Endothelial cell of umbilical vein (primary cell): Measurements from ENCODE around the gene GNAS-AS1. TPM values are rescaled to one million over a fixed set of nuclear protein-coding genes. Genes with fewer than 3 reads are reported as not detected.

ENCODE experiments used
- BruUV-seq: library from RNA; stranded (reverse); fragments of 400-500 nt; replicated peaks from 2 replicates; lab custom pipeline; 2021; lab: Mats Ljungman, UMichigan
- CTCF ChIA-PET: fragments of 300-600, 350-600 bp; sonication (Branson Sonifier 250); formaldehyde crosslinking; loops from one replicate; lab custom pipeline; 2021; ENCODE audit warnings: antibody characterized with exemption, inconsistent platforms; lab: Charles Lee
- POLR2A ChIA-PET: fragments of 300-600, 350-600 bp; sonication (Branson Sonifier 250); formaldehyde crosslinking; loops from one replicate; lab custom pipeline; 2021; ENCODE audit warnings: antibody characterized with exemption, inconsistent platforms; lab: Charles Lee
- DNase-seq: peaks from one replicate; pipeline ENCODE4 v3.0.0-alpha.2; 2011; ENCODE audit warnings: low read depth, low spot score
- FAIRE-seq: peaks from 2 replicates; lab custom pipeline; 2011; peaks lifted over from hg19 to GRCh38; lab: Jason Lieb, UNC
- H2AFZ ChIP-seq: 2 replicates; pipeline ENCODE4 v1.6.0; 2012; ENCODE audit warnings: low read depth, low read length, control low read depth, inconsistent platforms
- H3K27ac ChIP-seq: 2 replicates; pipeline ENCODE4 v1.5.1; 2011; ENCODE audit warnings: low read depth, mild to moderate bottlenecking, control low read depth, low read length, moderate library complexity; ENCODE audit not compliant: insufficient read depth
- H3K27me3 ChIP-seq, 2 experiments: 2 replicates each; pipeline versions ENCODE4 v1.6.0 to v1.6.1; 2011; ENCODE audit warnings: low read length in 2 of 2, mixed read lengths in 1 of 2; ENCODE audit not compliant: control insufficient read depth in 2 of 2, insufficient read depth in 2 of 2
- H3K36me3 ChIP-seq, 2 experiments: 2 replicates in 1 of 2; 3 replicates in 1 of 2; pipeline ENCODE4 v1.5.1; 2011; ENCODE audit warnings: low read length in 2 of 2, mild to moderate bottlenecking in 1 of 2, moderate library complexity in 1 of 2; ENCODE audit not compliant: control insufficient read depth in 2 of 2, insufficient read depth in 2 of 2; ENCODE audit errors: extremely low read depth in 1 of 2
- H3K4me1 ChIP-seq: 3 replicates; pipeline ENCODE4 v1.5.1; 2011; ENCODE audit warnings: mild to moderate bottlenecking, low read length; ENCODE audit not compliant: control insufficient read depth, insufficient read depth; ENCODE audit errors: extremely low read depth
- H3K4me2 ChIP-seq: 2 replicates; pipeline ENCODE4 v1.6.1; 2011; ENCODE audit warnings: low read length, control low read depth, mixed read lengths; ENCODE audit not compliant: insufficient read depth
- H3K4me3 ChIP-seq, 3 experiments: fragments of 200-600 bp in 1 of 3; sonication (generic), shearing (Covaris generic) in 1 of 3; replicated peaks in 1 of 3; 2 replicates each; pipeline ENCODE4 v1.5.1; 2011 to 2016; ENCODE audit warnings: control low read depth in 3 of 3, low read length in 3 of 3, mild to moderate bottlenecking in 2 of 3, inconsistent platforms in 1 of 3, low read depth in 1 of 3, moderate library complexity in 1 of 3; ENCODE audit not compliant: insufficient read depth in 1 of 3
- H3K79me2 ChIP-seq: 2 replicates; pipeline ENCODE4 v1.6.0; 2012; ENCODE audit warnings: low read length, inconsistent platforms; ENCODE audit not compliant: control insufficient read depth, insufficient read depth
- H3K9ac ChIP-seq: replicated peaks from 2 replicates; pipeline ENCODE3; 2011; ENCODE audit warnings: low read length, control low read depth; ENCODE audit not compliant: insufficient read depth; ENCODE audit errors: extremely low read depth
- H3K9me1 ChIP-seq: replicated peaks from 3 replicates; pipeline ENCODE4 v1.6.0; 2011; ENCODE audit warnings: mild to moderate bottlenecking, low read length; ENCODE audit not compliant: control insufficient read depth, insufficient read depth; ENCODE audit errors: extremely low read depth
- H3K9me3 ChIP-seq: replicated peaks from 2 replicates; pipeline ENCODE4 v1.5.1; 2012; ENCODE audit warnings: low read length, inconsistent platforms; ENCODE audit not compliant: control insufficient read depth, insufficient read depth
- H4K20me1 ChIP-seq: replicated peaks from 2 replicates; pipeline ENCODE3; 2011; ENCODE audit warnings: mild to moderate bottlenecking, low read length; ENCODE audit not compliant: control insufficient read depth, insufficient read depth; ENCODE audit errors: extremely low read depth
- CTCF ChIP-seq, 2 donors: IDR thresholded peaks; 1 replicate in 1 of 2; 2 replicates in 1 of 2; pipeline ENCODE4 v1.5.1; 2011; ENCODE audit warnings: low read length in 2 of 2, mild to moderate bottlenecking in 2 of 2, moderate library complexity in 2 of 2, control low read depth in 1 of 2, inconsistent platforms in 1 of 2, low read depth in 1 of 2; ENCODE audit not compliant: insufficient read depth in 1 of 2; ENCODE audit errors: extremely low read depth in 1 of 2
- EZH2 ChIP-seq: IDR thresholded peaks from 2 replicates; pipeline ENCODE4 v1.6.1; 2012; ENCODE audit warnings: borderline replicate concordance, low read depth, mild to moderate bottlenecking, moderate library complexity, low read length, inconsistent platforms; ENCODE audit not compliant: severe bottlenecking
- FOS ChIP-seq: IDR thresholded peaks from 2 replicates; pipeline ENCODE4 v1.6.1; 2011; ENCODE audit warnings: mild to moderate bottlenecking, low read length, moderate library complexity, borderline replicate concordance; ENCODE audit not compliant: insufficient read depth
- GATA2 ChIP-seq: IDR thresholded peaks from 2 replicates; pipeline ENCODE4 v1.7.0; 2011; ENCODE audit warnings: low read depth, mild to moderate bottlenecking, moderate library complexity, mixed read lengths, low read length; ENCODE audit not compliant: insufficient read length, insufficient read depth
- JUN ChIP-seq: IDR thresholded peaks from 2 replicates; pipeline ENCODE4 v1.6.1; 2011; ENCODE audit warnings: borderline replicate concordance, low read depth; ENCODE audit not compliant: insufficient read length, insufficient read depth
- MYC ChIP-seq: IDR thresholded peaks from one replicate; pipeline ENCODE4 v1.6.1; 2011; ENCODE audit warnings: mild to moderate bottlenecking, low read depth, low read length
- POLR2A ChIP-seq: IDR thresholded peaks from 2 replicates; pipeline ENCODE4 v1.6.1; 2012; ENCODE audit warnings: low read depth, mild to moderate bottlenecking, control low read depth, low read length
- POLR2AphosphoS5 ChIP-seq: IDR thresholded peaks from 2 replicates; pipeline ENCODE4 v1.6.1; 2012; ENCODE audit warnings: low read depth, mild to moderate bottlenecking, control low read depth, low read length, moderate library complexity; ENCODE audit not compliant: insufficient read depth
- dilution Hi-C: fragments of 300-500 bp; cut with MboI; formaldehyde crosslinking; loops from one replicate; pipeline ENCODE4 v1.15.0; 2019; ENCODE audit warnings: low sequenced_read_pairs; ENCODE audit not compliant: extremely low pct_ligation_motif_present
- intact Hi-C: fragments of 100-400 bp; cut with micrococcal nuclease; formaldehyde crosslinking; loops from one replicate; pipeline ENCODE4 v1.10.0; 2022
- polyA plus RNA-seq, 4 experiments: library from polyadenylated mRNA; depleted of rRNA in 3 of 4; stranded (reverse) in 3 of 4; unstranded in 1 of 4; fragments of >200 nt; gene quantifications; 2 replicates each; pipeline versions ENCODE4 v1.2.1 to v1.2.3, GENCODE V29; 2011 to 2012; ENCODE audit warnings: missing spikeins in 1 of 4
- total RNA-seq: library from RNA; stranded (reverse); gene quantifications from 2 replicates; pipeline ENCODE4 v1.2.3, GENCODE V29; 2021
- TF ChIP-seq, protein P1 (sequence below): IDR thresholded peaks from 2 replicates; pipeline ENCODE4 v1.6.1; 2011; ENCODE audit not compliant: insufficient read depth, insufficient read length

GNAS-AS1 gene
- total and polyA plus RNA-seq, 2 donors (not counting 3 experiments of a cell fraction or from before 2014, with no cell fraction given): 0.11 to 0.58 TPM

DNA sequence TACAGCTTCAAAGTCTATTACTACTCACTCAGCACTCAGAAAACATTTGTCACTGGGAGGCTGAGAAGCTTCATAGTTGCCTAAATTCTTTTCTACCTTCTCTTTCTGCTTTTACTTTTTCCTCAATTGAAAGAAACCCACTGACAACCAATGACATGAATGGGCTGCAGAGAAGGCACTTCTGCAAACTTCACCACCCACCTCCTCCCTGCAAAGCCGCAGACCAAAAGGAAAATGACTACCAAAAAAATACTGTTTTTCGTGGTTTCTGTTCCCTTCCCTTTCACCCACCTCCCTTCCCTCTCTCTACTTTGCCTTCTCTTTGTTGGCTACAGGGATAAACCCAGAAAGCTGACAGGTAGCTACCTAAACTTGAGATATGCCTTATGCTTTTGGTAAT is 3.2 kb downstream of the GNAS-AS1 start:
- H3K36me3 ChIP-seq: no peaks in the 10 kb centered on the region
- CTCF ChIA-PET: interaction anchor here (0.9 to 1.8 kb wide), 4 partner anchors 13 to 374 kb away, joined by 3 to 7 read pairs (median 4); no protein-coding TSS in a partner anchor
- H3K4me2 ChIP-seq: no peak overlapping the region
- H3K9ac ChIP-seq: no peak overlapping the region
- no peak overlapping the region for H2AFZ ChIP-seq
- H3K79me2 ChIP-seq: no peaks in the 10 kb centered on the region
- DNase-seq (no peak), FAIRE-seq (no peak)
- H3K9me1 ChIP-seq: no peaks in the 10 kb centered on the region
- no peaks in the 10 kb centered on the region for H3K9me3 ChIP-seq
- POLR2A ChIA-PET: no interaction called here
- no peak overlapping the region for H3K4me3 ChIP-seq
- H4K20me1 ChIP-seq: no peaks in the 10 kb centered on the region
- TF ChIP-seq CTCF (IDR thresholded peaks at IDR 0.05; ENCODE audit: extremely low read depth in 1 of 2, insufficient read depth in 1 of 2, low read depth in 1 of 2, low read length in 2 of 2): no peak
- TF ChIP-seq EZH2: no peak
- TF ChIP-seq JUN: no peak
- no peak for TF ChIP-seq GATA2
- TF ChIP-seq, protein P1, sequence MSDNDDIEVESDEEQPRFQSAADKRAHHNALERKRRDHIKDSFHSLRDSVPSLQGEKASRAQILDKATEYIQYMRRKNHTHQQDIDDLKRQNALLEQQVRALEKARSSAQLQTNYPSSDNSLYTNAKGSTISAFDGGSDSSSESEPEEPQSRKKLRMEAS: no peak
- TF ChIP-seq MYC: no peak
- TF ChIP-seq FOS: no peak
- no peak for TF ChIP-seq POLR2A
- TF ChIP-seq POLR2AphosphoS5: no peak
- intact Hi-C loops (no loop called here), dilution Hi-C loops (loop anchor here (25.0 kb wide), 2 partner anchors 235 to 610 kb away; partner anchors contain the start of gene ANKRD60)
- H3K27ac ChIP-seq: no peak overlapping the region
- peaks cover 43 to 48% of the 10 kb centered on the region in 2 experiments for H3K27me3 ChIP-seq
- no peaks in the 10 kb centered on the region for H3K4me1 ChIP-seq
- BruUV-seq: no TSS peak
